Measurements from ENCODE around the gene BHLHE40.

BHLHE40 gene

DNA sequence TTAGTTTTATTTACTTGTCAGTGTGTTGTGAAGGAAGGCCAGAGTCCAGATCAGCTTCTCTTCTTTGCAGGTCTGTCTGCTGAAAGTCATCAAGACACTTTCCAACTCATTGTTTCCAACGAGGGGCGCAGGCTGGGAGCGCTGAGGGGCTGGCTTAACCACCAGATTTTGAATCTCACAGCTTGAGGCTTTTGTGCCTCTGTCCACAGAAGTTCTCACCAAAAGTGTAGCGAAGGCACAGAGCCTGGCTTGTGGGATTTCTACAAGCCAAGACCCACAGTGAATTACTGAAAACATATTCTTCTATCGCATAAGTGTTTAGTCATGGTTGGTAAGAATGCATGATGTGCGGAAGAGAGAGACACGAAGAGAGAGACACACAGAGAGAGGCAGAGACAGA, 35.2 kb downstream of the BHLHE40 start:
- Mint-ChIP-seq H3K36me3 (ENCODE audit: low read depth) (no peaks in the 10 kb centered on the region), H3K4me1 (peaks cover 68% of the 10 kb centered on the region), H3K27me3 (ENCODE audit: low read depth, poor library complexity) (peaks cover 7% of the 10 kb centered on the region), H3K9me3 (no peaks in the 10 kb centered on the region), H3K4me3 (no peak overlapping the region), H3K27ac (peak overlapping the region; percentile 12)
- TF ChIP-seq, protein P1, sequence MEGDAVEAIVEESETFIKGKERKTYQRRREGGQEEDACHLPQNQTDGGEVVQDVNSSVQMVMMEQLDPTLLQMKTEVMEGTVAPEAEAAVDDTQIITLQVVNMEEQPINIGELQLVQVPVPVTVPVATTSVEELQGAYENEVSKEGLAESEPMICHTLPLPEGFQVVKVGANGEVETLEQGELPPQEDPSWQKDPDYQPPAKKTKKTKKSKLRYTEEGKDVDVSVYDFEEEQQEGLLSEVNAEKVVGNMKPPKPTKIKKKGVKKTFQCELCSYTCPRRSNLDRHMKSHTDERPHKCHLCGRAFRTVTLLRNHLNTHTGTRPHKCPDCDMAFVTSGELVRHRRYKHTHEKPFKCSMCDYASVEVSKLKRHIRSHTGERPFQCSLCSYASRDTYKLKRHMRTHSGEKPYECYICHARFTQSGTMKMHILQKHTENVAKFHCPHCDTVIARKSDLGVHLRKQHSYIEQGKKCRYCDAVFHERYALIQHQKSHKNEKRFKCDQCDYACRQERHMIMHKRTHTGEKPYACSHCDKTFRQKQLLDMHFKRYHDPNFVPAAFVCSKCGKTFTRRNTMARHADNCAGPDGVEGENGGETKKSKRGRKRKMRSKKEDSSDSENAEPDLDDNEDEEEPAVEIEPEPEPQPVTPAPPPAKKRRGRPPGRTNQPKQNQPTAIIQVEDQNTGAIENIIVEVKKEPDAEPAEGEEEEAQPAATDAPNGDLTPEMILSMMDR (IDR thresholded peaks at IDR 0.05) = no peak
- no peak for DNase-seq

DNA sequence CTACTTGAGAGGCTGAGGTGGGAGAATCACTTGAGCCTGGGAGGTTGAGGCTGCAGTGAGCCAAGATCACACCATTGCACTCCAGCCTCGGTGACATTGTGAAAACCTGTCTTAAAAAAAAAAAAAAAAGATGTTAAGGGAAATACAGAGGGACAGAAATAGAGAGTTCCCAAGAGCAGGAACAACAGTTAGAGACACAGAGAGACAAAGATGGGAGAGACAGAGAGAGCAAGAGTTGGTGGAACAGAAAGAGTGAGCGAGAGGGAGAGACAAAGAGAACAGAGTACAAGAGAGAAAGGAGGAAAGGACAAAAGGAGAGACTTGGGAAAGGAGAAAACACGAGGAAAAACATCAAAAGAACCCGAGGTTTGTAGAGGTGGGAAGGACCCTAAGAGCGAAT, 35.8 kb downstream of the BHLHE40 start:
- Mint-ChIP-seq H3K27ac (no peak overlapping the region), H3K27me3 (ENCODE audit: low read depth, poor library complexity) (peaks cover 8% of the 10 kb centered on the region)

DNA sequence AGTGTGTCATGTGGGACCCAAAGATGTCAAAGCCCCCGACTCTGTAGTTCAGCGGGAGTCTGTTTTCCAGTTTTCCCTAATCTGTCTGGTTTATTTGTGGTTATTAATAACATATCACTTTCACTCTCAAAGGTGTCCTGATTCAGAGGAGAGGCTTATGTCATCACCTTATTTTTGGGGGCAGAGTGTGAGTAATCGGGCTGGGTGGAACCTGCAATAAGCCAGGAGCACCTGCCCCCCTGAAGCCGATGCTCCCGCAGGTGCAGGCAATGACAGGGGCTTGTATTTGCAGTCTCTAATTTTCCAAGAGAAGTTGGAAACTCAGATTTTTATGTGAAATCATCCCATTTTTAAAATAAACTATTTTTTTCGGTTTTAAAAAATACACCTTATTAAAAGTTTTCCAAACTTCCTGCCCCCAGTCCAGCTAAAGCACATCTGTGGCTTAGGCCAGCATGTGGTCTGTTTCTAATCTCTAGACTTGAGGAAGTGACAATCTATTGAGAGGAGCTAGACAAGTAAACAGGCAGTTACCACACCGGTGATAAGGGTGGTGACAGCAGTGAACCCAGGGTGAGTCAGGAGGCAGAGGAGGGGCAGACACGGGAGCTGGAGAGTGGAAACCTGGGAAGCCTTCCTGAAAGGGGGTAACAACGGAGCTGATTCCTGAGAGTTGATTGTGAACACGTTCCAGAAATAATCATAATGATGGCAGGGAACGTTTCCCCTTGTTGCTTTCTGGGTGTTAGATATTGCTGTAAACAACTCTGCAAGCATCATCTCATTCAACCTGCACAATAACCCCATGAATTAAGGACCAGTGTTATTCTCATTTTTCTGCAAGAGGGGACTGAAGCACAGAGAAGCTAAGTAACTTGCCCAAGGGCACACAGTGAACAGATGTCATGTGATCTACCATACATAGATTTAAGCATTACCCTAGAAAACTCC, 37.2 kb downstream of the BHLHE40 start:
- DNase-seq = no peak
- Mint-ChIP-seq H3K27ac (no peak overlapping the region), H3K36me3 (ENCODE audit: low read depth) (no peaks in the 10 kb centered on the region), H3K4me1 (peaks cover 73% of the 10 kb centered on the region), H3K9me3 (no peaks in the 10 kb centered on the region), H3K27me3 (ENCODE audit: low read depth, poor library complexity) (peaks cover 3% of the 10 kb centered on the region), H3K4me3 (no peak overlapping the region)
- TF ChIP-seq, protein P1 (IDR thresholded peaks at IDR 0.05) = no peak

More for the DNA sequence above, 35.8 kb downstream of the BHLHE40 start:
- no peak for DNase-seq
- peaks cover 71% of the 10 kb centered on the region for H3K4me1 Mint-ChIP-seq
- H3K4me3 Mint-ChIP-seq = no peak overlapping the region
- TF ChIP-seq, protein P1 (IDR thresholded peaks at IDR 0.05) = no peak
- H3K9me3 Mint-ChIP-seq = no peaks in the 10 kb centered on the region
- H3K36me3 Mint-ChIP-seq (ENCODE audit: low read depth) = no peaks in the 10 kb centered on the region

DNA sequence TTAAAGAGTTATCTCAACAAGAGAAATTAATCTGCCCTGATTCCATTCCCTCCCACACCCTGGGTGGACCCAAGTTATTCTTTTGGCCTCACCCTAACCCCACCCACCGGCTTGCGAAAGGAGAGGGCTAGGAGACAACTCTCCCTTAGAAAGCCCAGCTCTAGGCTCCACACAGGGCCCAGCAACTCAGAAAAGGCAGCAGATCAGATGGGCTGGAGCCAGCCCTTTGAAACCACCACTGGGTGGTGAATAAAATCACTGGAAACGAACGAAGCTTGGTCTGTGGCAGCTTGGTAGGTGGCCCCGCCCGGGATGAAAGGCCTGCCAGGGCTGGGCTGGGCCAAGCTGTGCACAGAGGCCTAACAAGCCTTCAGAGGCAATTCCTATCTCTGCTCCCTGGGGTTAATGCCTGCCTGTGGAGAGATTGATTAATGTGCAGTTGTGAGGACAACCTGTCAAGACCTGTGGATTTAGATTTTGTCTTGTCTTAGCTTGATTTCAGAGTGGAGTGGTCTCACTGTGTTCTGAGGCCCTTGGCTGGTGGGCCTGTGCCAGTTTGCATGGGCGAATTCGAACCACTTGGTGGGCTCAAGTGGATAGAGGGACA, 38.8 kb downstream of the BHLHE40 start:
- peaks cover 74% of the 10 kb centered on the region for H3K4me1 Mint-ChIP-seq
- H3K27me3 Mint-ChIP-seq (ENCODE audit: low read depth, poor library complexity) = peaks cover 3% of the 10 kb centered on the region
- no peaks in the 10 kb centered on the region for H3K9me3 Mint-ChIP-seq
- DNase-seq = no peak
- no peak overlapping the region for H3K4me3 Mint-ChIP-seq
- H3K27ac Mint-ChIP-seq = peak overlapping the region; percentile 58
- no peaks in the 10 kb centered on the region for H3K36me3 Mint-ChIP-seq (ENCODE audit: low read depth)
- TF ChIP-seq, protein P1 (IDR thresholded peaks at IDR 0.05) = no peak

DNA sequence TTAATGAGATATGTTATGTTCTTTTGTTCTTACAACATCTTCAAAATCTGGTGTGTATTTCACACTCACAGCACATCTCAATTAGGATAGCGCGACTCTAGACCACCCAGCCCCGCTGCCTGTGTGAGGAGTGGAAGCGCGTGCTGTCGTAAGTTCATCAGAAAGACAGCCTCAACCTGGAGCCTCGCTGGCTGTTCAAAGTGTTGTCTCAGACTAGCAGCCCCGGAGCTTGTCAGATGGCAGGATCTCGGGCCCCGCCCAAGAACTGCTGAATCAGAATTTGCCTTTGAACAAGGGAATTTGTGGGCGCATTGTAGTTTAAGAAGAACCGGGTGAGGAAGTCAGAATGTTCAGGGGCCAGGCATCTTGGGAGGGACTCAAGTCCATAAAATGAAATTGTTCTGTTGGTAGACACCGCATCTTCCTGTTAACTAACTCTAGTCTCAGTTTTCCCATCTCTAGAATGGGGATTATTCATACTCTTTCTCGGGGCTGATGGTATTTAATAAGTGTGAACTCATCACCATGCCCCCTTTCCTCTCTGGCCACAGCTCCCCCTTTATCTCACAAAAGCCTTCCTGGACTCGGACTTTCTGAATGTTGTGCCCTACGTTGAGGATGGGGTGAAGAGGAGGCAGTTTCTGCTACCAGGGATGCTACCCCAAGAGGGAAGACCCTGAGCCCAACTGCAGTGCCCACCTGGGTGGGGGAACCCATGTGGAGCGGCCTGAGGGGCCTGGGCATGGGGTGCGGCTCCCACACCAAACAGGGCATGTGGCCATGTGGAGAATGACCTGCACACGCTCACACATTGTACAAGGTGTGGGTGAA, 40.4 kb downstream of the BHLHE40 start:
- no peak overlapping the region for H3K4me3 Mint-ChIP-seq
- no peaks in the 10 kb centered on the region for H3K9me3 Mint-ChIP-seq
- H3K27ac Mint-ChIP-seq = no peak overlapping the region
- H3K4me1 Mint-ChIP-seq = peaks cover 68% of the 10 kb centered on the region
- TF ChIP-seq, protein P1 (IDR thresholded peaks at IDR 0.05) = no peak
- no peaks in the 10 kb centered on the region for H3K36me3 Mint-ChIP-seq (ENCODE audit: low read depth)
- peaks cover 5% of the 10 kb centered on the region for H3K27me3 Mint-ChIP-seq (ENCODE audit: low read depth, poor library complexity)
- no peak for DNase-seq
